HEK293 (cell line): ENCODE data around the gene KIAA1755.

Experiments
- CTCF ChIA-PET: fragments of 350-600 bp; formaldehyde crosslinking; extraction: SDS; loops from one replicate; lab custom pipeline; 2021; ENCODE audit warnings: antibody characterized with exemption; lab: Yijun Ruan, JAX
- POLR2A ChIA-PET: fragments of 300-600 bp; formaldehyde crosslinking; extraction: SDS; loops from one replicate; lab custom pipeline; 2020; ENCODE audit warnings: antibody characterized with exemption, inconsistent platforms; lab: Yijun Ruan, JAX
- H3K27ac ChIP-seq: fragments of 200-500 bp; sonication (Bioruptor generic); 2 replicates; pipeline ENCODE4 v1.5.1; 2014; ENCODE audit warnings: low read depth, low read length, control low read depth, inconsistent platforms; ENCODE audit errors: extremely low read depth
- H3K36me3 ChIP-seq, 2 experiments: fragments of 200-500 bp in 1 of 2; sonication (Bioruptor generic) in 1 of 2; 1 replicate in 1 of 2; 2 replicates in 1 of 2; pipeline ENCODE4 v1.5.1; 2014 to 2017; ENCODE audit warnings: inconsistent platforms in 2 of 2, low read length in 2 of 2; ENCODE audit not compliant: control insufficient read depth in 2 of 2, insufficient read depth in 1 of 2
- H3K4me1 ChIP-seq: fragments of 200-500 bp; sonication (Bioruptor generic); 2 replicates; pipeline ENCODE4 v1.5.1; 2014; ENCODE audit warnings: mild to moderate bottlenecking, low read length, inconsistent platforms; ENCODE audit not compliant: control insufficient read depth, insufficient read depth
- H3K4me3 ChIP-seq: 2 replicates; pipeline ENCODE4 v1.5.1; 2011; ENCODE audit warnings: low read depth, mild to moderate bottlenecking, control low read depth, low read length, moderate library complexity
- H3K9me3 ChIP-seq: fragments of 200-500 bp; sonication (Bioruptor generic); 2 replicates; pipeline ENCODE4 v1.5.1; 2014; ENCODE audit warnings: low read depth, low read length, inconsistent platforms; ENCODE audit not compliant: control insufficient read depth, insufficient read depth
- GLIS1 ChIP-seq: fragments of 450-650 bp; formaldehyde crosslinking; IDR thresholded peaks from 2 replicates; pipeline ENCODE4 v1.5.1; 2016; ENCODE audit warnings: missing biosample characterization, missing genetic modification characterization
- PRDM1 ChIP-seq: fragments of 450-650 bp; formaldehyde crosslinking; IDR thresholded peaks from 2 replicates; pipeline ENCODE4; 2016; ENCODE audit warnings: missing biosample characterization, missing genetic modification characterization
- SALL2 ChIP-seq: fragments of 450-650 bp; formaldehyde crosslinking; IDR thresholded peaks from 2 replicates; pipeline ENCODE4 v1.5.0; 2017; ENCODE audit warnings: missing biosample characterization, mild to moderate bottlenecking, missing genetic modification characterization, borderline replicate concordance
- TSHZ1 ChIP-seq: fragments of 450-650 bp; formaldehyde crosslinking; IDR thresholded peaks from 2 replicates; pipeline ENCODE4 v1.5.1; 2016; ENCODE audit warnings: missing biosample characterization, missing genetic modification characterization, borderline replicate concordance
- YY1 ChIP-seq: fragments of 450-650 bp; formaldehyde crosslinking; IDR thresholded peaks from 2 replicates; pipeline ENCODE4 v1.5.1; 2018; ENCODE audit warnings: missing biosample characterization, missing genetic modification characterization
- ZBTB49 ChIP-seq: fragments of 450-650 bp; formaldehyde crosslinking; IDR thresholded peaks from 2 replicates; pipeline ENCODE4 v1.5.1; 2016; ENCODE audit warnings: missing biosample characterization, missing genetic modification characterization, low read depth
- ZFP3 ChIP-seq: fragments of 450-650 bp; formaldehyde crosslinking; IDR thresholded peaks from 2 replicates; pipeline ENCODE4 v1.5.1; 2016; ENCODE audit warnings: low read depth, missing biosample characterization, missing genetic modification characterization
- ZNF10 ChIP-seq: fragments of 450-650 bp; formaldehyde crosslinking; IDR thresholded peaks from 2 replicates; pipeline ENCODE4 v1.5.1; 2017; ENCODE audit warnings: missing biosample characterization, missing genetic modification characterization
- ZNF112 ChIP-seq: fragments of 450-650 bp; formaldehyde crosslinking; IDR thresholded peaks from 2 replicates; pipeline ENCODE4 v1.5.0; 2017; ENCODE audit warnings: missing biosample characterization, missing genetic modification characterization
- ZNF133 ChIP-seq: fragments of 450-650 bp; formaldehyde crosslinking; IDR thresholded peaks from 2 replicates; pipeline ENCODE4 v1.5.1; 2016; ENCODE audit warnings: missing biosample characterization, missing genetic modification characterization
- ZNF140 ChIP-seq: fragments of 450-650 bp; formaldehyde crosslinking; IDR thresholded peaks from 2 replicates; pipeline ENCODE4 v1.5.1; 2016; ENCODE audit warnings: missing biosample characterization, missing genetic modification characterization
- ZNF148 ChIP-seq: fragments of 450-650 bp; formaldehyde crosslinking; IDR thresholded peaks from 2 replicates; pipeline ENCODE4 v1.5.0; 2017; ENCODE audit warnings: missing biosample characterization, missing genetic modification characterization, borderline replicate concordance
- ZNF175 ChIP-seq: fragments of 450-650 bp; formaldehyde crosslinking; IDR thresholded peaks from 2 replicates; pipeline ENCODE4 v1.5.1; 2016; ENCODE audit warnings: missing biosample characterization, missing genetic modification characterization
- ZNF223 ChIP-seq: fragments of 450-650 bp; formaldehyde crosslinking; IDR thresholded peaks from 2 replicates; pipeline ENCODE4 v1.5.1; 2016; ENCODE audit warnings: missing biosample characterization, missing genetic modification characterization
- ZNF23 ChIP-seq: fragments of 450-650 bp; formaldehyde crosslinking; IDR thresholded peaks from 2 replicates; pipeline ENCODE4 v1.5.1; 2016; ENCODE audit warnings: missing biosample characterization, missing genetic modification characterization, borderline replicate concordance
- ZNF26 ChIP-seq: fragments of 450-650 bp; formaldehyde crosslinking; IDR thresholded peaks from 2 replicates; pipeline ENCODE4 v1.5.1; 2016; ENCODE audit warnings: missing biosample characterization, missing genetic modification characterization
- ZNF37A ChIP-seq: fragments of 450-650 bp; IDR thresholded peaks from 2 replicates; pipeline ENCODE4 v1.5.1; 2018; ENCODE audit warnings: missing biosample characterization, missing genetic modification characterization
- ZNF394 ChIP-seq: fragments of 450-650 bp; formaldehyde crosslinking; IDR thresholded peaks from 2 replicates; pipeline ENCODE4 v1.5.1; 2016; ENCODE audit warnings: missing biosample characterization, missing genetic modification characterization, mild to moderate bottlenecking, moderate library complexity, borderline replicate concordance
- ZNF426 ChIP-seq: fragments of 450-650 bp; formaldehyde crosslinking; IDR thresholded peaks from 2 replicates; pipeline ENCODE4 v1.5.1; 2017; ENCODE audit warnings: missing biosample characterization, missing genetic modification characterization, mild to moderate bottlenecking, inconsistent platforms, moderate library complexity
- ZNF521 ChIP-seq: fragments of 450-650 bp; formaldehyde crosslinking; IDR thresholded peaks from 2 replicates; pipeline ENCODE4 v1.5.1; 2017; ENCODE audit warnings: missing biosample characterization, mild to moderate bottlenecking, missing genetic modification characterization
- ZNF529 ChIP-seq: fragments of 450-650 bp; formaldehyde crosslinking; IDR thresholded peaks from 2 replicates; pipeline ENCODE4 v1.5.1; 2017; ENCODE audit warnings: missing genetic modification characterization, missing biosample characterization; ENCODE audit not compliant: insufficient replicate concordance
- ZNF580 ChIP-seq: fragments of 450-650 bp; formaldehyde crosslinking; IDR thresholded peaks from 2 replicates; pipeline ENCODE4 v1.5.1; 2016; ENCODE audit warnings: missing biosample characterization, missing genetic modification characterization
- ZNF629 ChIP-seq: fragments of 450-650 bp; formaldehyde crosslinking; IDR thresholded peaks from 2 replicates; pipeline ENCODE4 v1.5.1; 2017; ENCODE audit warnings: missing biosample characterization, missing genetic modification characterization
- ZNF791 ChIP-seq: fragments of 450-650 bp; formaldehyde crosslinking; IDR thresholded peaks from 2 replicates; pipeline ENCODE4 v1.5.1; 2016; ENCODE audit warnings: missing biosample characterization, missing genetic modification characterization

KIAA1755 gene

GRCh38 chr20:38275815-38276550 is 15.4 kb upstream of the KIAA1755 start:
- POLR2A ChIA-PET, result no interaction called here
- no peaks in the 10 kb centered on the region for H3K36me3 ChIP-seq
- TF ChIP-seq ZNF133 (tag by site-specific recombination) (no peak), ZNF26 (tag by site-specific recombination) (no peak), ZNF112 (no peak), ZNF529 (tag by site-specific recombination) (no peak), ZNF140 (tag by site-specific recombination) (no peak), ZNF580 (tag by site-specific recombination) (no peak), ZNF23 (tag by site-specific recombination) (no peak), PRDM1 (no peak), SALL2 (tag by site-specific recombination) (no peak), ZNF37A (tag by site-specific recombination) (no peak), ZFP3 (tag by site-specific recombination) (no peak), ZNF394 (tag by site-specific recombination) (no peak), ZNF223 (no peak), ZNF10 (tag by site-specific recombination) (no peak), TSHZ1 (no peak), ZBTB49 (tag by site-specific recombination) (no peak), YY1 (tag by site-specific recombination) (no peak)
- TF ChIP-seq, all 188 proteins: peak for 0
- CTCF ChIA-PET, result no interaction called here
- Histone ChIP-seq H3K4me1 (no peaks in the 10 kb centered on the region), H3K9me3 (no peaks in the 10 kb centered on the region), H3K27ac (no peak overlapping the region), H3K4me3 (no peak overlapping the region)

- ChIA-PET POLR2A (interaction anchor here (0.5 kb wide), 1 partner anchor 738 kb away, joined by 5 read pairs; no protein-coding TSS in a partner anchor), CTCF (interaction anchor here (0.6 to 1.9 kb wide), 3 partner anchors 11 to 208 kb away, joined by 3 to 4 read pairs (median 4); no protein-coding TSS in a partner anchor)
- H3K36me3 ChIP-seq, result no peaks in the 10 kb centered on the region
- no peak overlapping the region for H3K4me3 ChIP-seq
- H3K4me1 ChIP-seq, result no peaks in the 10 kb centered on the region
- no peak overlapping the region for H3K27ac ChIP-seq
- no peaks in the 10 kb centered on the region for H3K9me3 ChIP-seq
- TF ChIP-seq ZNF521 (tag by site-specific recombination), result no peak
- no peak for TF ChIP-seq ZNF148 (tag by site-specific recombination)
- no peak for TF ChIP-seq ZNF629 (tag by site-specific recombination)
- no peak for TF ChIP-seq GLIS1 (tag by site-specific recombination)
- TF ChIP-seq ZNF175 (tag by site-specific recombination), result no peak
- TF ChIP-seq ZNF426 (tag by site-specific recombination), result no peak
- no peak for TF ChIP-seq ZNF791 (tag by site-specific recombination)
- TF ChIP-seq ZNF37A (tag by site-specific recombination), result no peak
Observed at GRCh38 chr20:38272961-38273360, 12.4 kb upstream of the KIAA1755 start.
